Measurements from ENCODE around the gene OPRL1. TPM values are rescaled to one million over a fixed set of nuclear protein-coding genes. Genes with fewer than 3 reads are reported as not detected.

The OPRL1 gene
- total RNA-seq, 1 donor from 2014 or later, result 10.2 TPM

- H3K9me3 Mint-ChIP-seq (ENCODE audit: unreplicated experiment), result no peaks in the 10 kb centered on the region
- H3K36me3 Mint-ChIP-seq (ENCODE audit: low read depth, unreplicated experiment), result no peaks in the 10 kb centered on the region
- no peak for TF ChIP-seq CTCF (IDR thresholded peaks at IDR 0.05; ENCODE audit: unreplicated experiment)
- H3K27ac Mint-ChIP-seq (ENCODE audit: unreplicated experiment), result peak overlapping the region; percentile 86
- H3K4me1 Mint-ChIP-seq (ENCODE audit: unreplicated experiment), result peaks cover 38% of the 10 kb centered on the region
- peak; percentile 22 for DNase-seq (ENCODE audit: low spot score)
- peak overlapping the region; percentile 82 for H3K4me3 Mint-ChIP-seq (ENCODE audit: unreplicated experiment)
- peaks cover 16% of the 10 kb centered on the region for H3K27me3 Mint-ChIP-seq (ENCODE audit: unreplicated experiment)
Measured at GRCh38 chr20:64039293-64040160, 40.4 kb upstream of the OPRL1 start.

GRCh38 chr20:64040231-64041039, 39.4 kb upstream of the OPRL1 start:
- H3K9me3 Mint-ChIP-seq (ENCODE audit: unreplicated experiment), result no peaks in the 10 kb centered on the region
- DNase-seq (ENCODE audit: low spot score), result no peak
- peaks cover 11% of the 10 kb centered on the region for H3K27me3 Mint-ChIP-seq (ENCODE audit: unreplicated experiment)
- H3K36me3 Mint-ChIP-seq (ENCODE audit: low read depth, unreplicated experiment), result no peaks in the 10 kb centered on the region
- peak overlapping the region; percentile 82 for H3K4me3 Mint-ChIP-seq (ENCODE audit: unreplicated experiment)
- no peak for TF ChIP-seq CTCF (IDR thresholded peaks at IDR 0.05; ENCODE audit: unreplicated experiment)
- H3K27ac Mint-ChIP-seq (ENCODE audit: unreplicated experiment), result peak overlapping the region; percentile 86
- peaks cover 40% of the 10 kb centered on the region for H3K4me1 Mint-ChIP-seq (ENCODE audit: unreplicated experiment)

GRCh38 chr20:64041040-64041780, 38.7 kb upstream of the OPRL1 start:
- no peak for DNase-seq (ENCODE audit: low spot score)
- Mint-ChIP-seq H3K4me3 (ENCODE audit: unreplicated experiment) (peak overlapping the region; percentile 74), H3K36me3 (ENCODE audit: low read depth, unreplicated experiment) (peaks cover 3% of the 10 kb centered on the region), H3K9me3 (ENCODE audit: unreplicated experiment) (no peaks in the 10 kb centered on the region), H3K27ac (ENCODE audit: unreplicated experiment) (peak overlapping the region; percentile 84), H3K27me3 (ENCODE audit: unreplicated experiment) (peaks cover 10% of the 10 kb centered on the region), H3K4me1 (ENCODE audit: unreplicated experiment) (peaks cover 47% of the 10 kb centered on the region)
- TF ChIP-seq CTCF (IDR thresholded peaks at IDR 0.05; ENCODE audit: unreplicated experiment), result no peak

GRCh38 chr20:64041781-64042053, 38.2 kb upstream of the OPRL1 start:
- peak overlapping the region; percentile 84 for H3K27ac Mint-ChIP-seq (ENCODE audit: unreplicated experiment)

More at GRCh38 chr20:64041781-64042053, 38.2 kb upstream of the OPRL1 start:
- peaks cover 8% of the 10 kb centered on the region for H3K36me3 Mint-ChIP-seq (ENCODE audit: low read depth, unreplicated experiment)
- no peak overlapping the region for H3K4me3 Mint-ChIP-seq (ENCODE audit: unreplicated experiment)
- peaks cover 52% of the 10 kb centered on the region for H3K4me1 Mint-ChIP-seq (ENCODE audit: unreplicated experiment)
- peaks cover 15% of the 10 kb centered on the region for H3K27me3 Mint-ChIP-seq (ENCODE audit: unreplicated experiment)
- DNase-seq (ENCODE audit: low spot score), result no peak
- no peak for TF ChIP-seq CTCF (IDR thresholded peaks at IDR 0.05; ENCODE audit: unreplicated experiment)
- no peaks in the 10 kb centered on the region for H3K9me3 Mint-ChIP-seq (ENCODE audit: unreplicated experiment)

Measured in endothelial cell (in vitro differentiated cells).